GM19468 (cell line): ENCODE data around the gene METTL15.
"Not testable (repeated sequence)": the region's sequence is repeated elsewhere in the genome, so short reads cannot be mapped to it uniquely, and the experiment has no call there.

Experiments used
- ATAC-seq: cut with Tn5 transposase; IDR thresholded peaks from one replicate; pipeline ENCODE4 v1.9.1; 2021; ENCODE audit warnings: mild to moderate bottlenecking, moderate library complexity, moderate number of reproducible peaks; ENCODE audit not compliant: unreplicated experiment; ENCODE audit errors: extremely low read depth

The METTL15 gene

DNA sequence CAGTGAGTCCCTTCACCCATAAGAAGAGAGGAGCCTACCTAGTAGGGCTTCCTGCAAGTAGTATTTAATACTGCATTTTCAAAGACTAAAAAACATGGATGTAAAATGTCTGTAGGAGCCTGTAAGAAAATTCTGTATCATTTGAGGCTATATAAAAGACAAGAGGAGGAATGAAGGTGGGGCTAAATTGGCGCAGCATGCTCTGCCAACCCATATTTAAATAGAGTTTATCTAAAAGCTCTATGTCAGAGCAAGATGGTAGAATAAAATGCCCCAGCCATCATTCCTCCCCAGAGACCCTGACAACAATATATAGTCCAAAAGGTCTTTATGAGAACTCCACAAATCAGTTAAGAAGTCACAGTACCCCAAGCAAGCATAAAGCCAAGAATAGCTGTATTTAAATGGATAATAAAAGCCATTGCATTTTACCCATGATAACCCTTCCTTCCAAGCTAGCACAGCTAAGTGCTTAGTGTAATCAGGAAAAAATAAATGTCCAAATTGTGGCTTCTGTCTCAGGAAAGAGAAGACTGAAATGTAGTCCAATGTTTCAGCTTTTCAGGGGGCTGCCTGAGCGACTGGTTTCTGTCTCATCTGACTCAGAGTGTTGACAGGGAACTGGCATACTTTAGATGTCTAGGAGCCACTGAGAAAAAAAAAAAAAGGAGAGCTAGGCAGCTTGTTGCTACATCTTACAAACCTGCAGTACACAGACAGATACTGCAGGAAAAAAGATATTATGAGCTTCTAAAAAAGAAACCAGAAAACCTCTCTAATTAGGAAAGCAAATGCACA is 258.6 kb downstream of the METTL15 start:
- ATAC-seq: no peak

GRCh38 chr11:28378095-28378494 is 269.9 kb downstream of the METTL15 start:
- ATAC-seq: not testable (repeated sequence)
